HEK293 (cell line): ENCODE data around the gene NELFE.

Experiments
- AEBP2 ChIP-seq: fragments of 450-650 bp; formaldehyde crosslinking; IDR thresholded peaks from 2 replicates; pipeline ENCODE4 v1.5.1; 2016; ENCODE audit warnings: missing biosample characterization, missing genetic modification characterization, borderline replicate concordance
- BCL11A ChIP-seq: fragments of 450-650 bp; formaldehyde crosslinking; IDR thresholded peaks from 2 replicates; pipeline ENCODE4 v1.5.1; 2016; ENCODE audit warnings: low read depth, missing biosample characterization, missing genetic modification characterization
- GLIS1 ChIP-seq: fragments of 450-650 bp; formaldehyde crosslinking; IDR thresholded peaks from 2 replicates; pipeline ENCODE4 v1.5.1; 2016; ENCODE audit warnings: missing biosample characterization, missing genetic modification characterization
- HOXD13 ChIP-seq: sonication (generic); formaldehyde crosslinking; IDR thresholded peaks from 2 replicates; pipeline ENCODE4 v1.8.0; 2022; ENCODE audit warnings: missing genetic modification reagents, borderline replicate concordance
- INSM2 ChIP-seq: fragments of 450-650 bp; formaldehyde crosslinking; IDR thresholded peaks from 2 replicates; pipeline ENCODE4 v1.5.1; 2016; ENCODE audit warnings: missing biosample characterization, missing genetic modification characterization
- TRIM28 ChIP-seq: IDR thresholded peaks from 2 replicates; pipeline ENCODE4 v1.6.1; 2011; ENCODE audit warnings: low read length, control low read depth, borderline replicate concordance
- ZBTB6 ChIP-seq: fragments of 450-650 bp; formaldehyde crosslinking; IDR thresholded peaks from 2 replicates; pipeline ENCODE4 v1.5.1; 2017; ENCODE audit warnings: missing biosample characterization, missing genetic modification characterization
- ZFP69B ChIP-seq: fragments of 450-650 bp; formaldehyde crosslinking; IDR thresholded peaks from 2 replicates; pipeline ENCODE4 v1.5.1; 2016; ENCODE audit warnings: missing biosample characterization, missing genetic modification characterization
- ZNF112 ChIP-seq: fragments of 450-650 bp; formaldehyde crosslinking; IDR thresholded peaks from 2 replicates; pipeline ENCODE4 v1.5.0; 2017; ENCODE audit warnings: missing biosample characterization, missing genetic modification characterization
- ZNF157 ChIP-seq: fragments of 450-650 bp; formaldehyde crosslinking; IDR thresholded peaks from 2 replicates; pipeline ENCODE4 v1.5.1; 2016; ENCODE audit warnings: missing biosample characterization, missing genetic modification characterization
- ZNF24 ChIP-seq: fragments of 450-650 bp; formaldehyde crosslinking; IDR thresholded peaks from 2 replicates; pipeline ENCODE4 v1.5.1; 2016; ENCODE audit warnings: missing biosample characterization, missing genetic modification characterization
- ZNF292 ChIP-seq: fragments of 450-650 bp; formaldehyde crosslinking; IDR thresholded peaks from 2 replicates; pipeline ENCODE4 v1.5.1; 2016; ENCODE audit warnings: low read depth, missing biosample characterization, missing genetic modification characterization, borderline replicate concordance
- ZNF335 ChIP-seq: fragments of 450-650 bp; formaldehyde crosslinking; conservative IDR thresholded peaks from 2 replicates; pipeline ENCODE4 v1.5.1; 2016; ENCODE audit warnings: missing biosample characterization, missing genetic modification characterization
- ZNF350 ChIP-seq: fragments of 450-650 bp; formaldehyde crosslinking; IDR thresholded peaks from 2 replicates; pipeline ENCODE4 v1.5.0; 2017; ENCODE audit warnings: missing biosample characterization, mild to moderate bottlenecking, missing genetic modification characterization
- ZNF366 ChIP-seq: fragments of 450-650 bp; formaldehyde crosslinking; conservative IDR thresholded peaks from 2 replicates; pipeline ENCODE4 v1.5.1; 2016; ENCODE audit warnings: missing biosample characterization, missing genetic modification characterization
- ZNF391 ChIP-seq: fragments of 450-650 bp; formaldehyde crosslinking; IDR thresholded peaks from 2 replicates; pipeline ENCODE4 v1.5.1; 2016; ENCODE audit warnings: low read depth, missing biosample characterization, missing genetic modification characterization, borderline replicate concordance
- ZNF416 ChIP-seq: fragments of 450-650 bp; formaldehyde crosslinking; IDR thresholded peaks from 2 replicates; pipeline ENCODE4 v1.5.1; 2016; ENCODE audit warnings: missing biosample characterization, missing genetic modification characterization
- ZNF426 ChIP-seq: fragments of 450-650 bp; formaldehyde crosslinking; IDR thresholded peaks from 2 replicates; pipeline ENCODE4 v1.5.1; 2017; ENCODE audit warnings: missing biosample characterization, missing genetic modification characterization, mild to moderate bottlenecking, inconsistent platforms, moderate library complexity
- ZNF514 ChIP-seq: fragments of 450-650 bp; formaldehyde crosslinking; IDR thresholded peaks from 2 replicates; pipeline ENCODE4 v1.5.1; 2016; ENCODE audit warnings: missing biosample characterization, missing genetic modification characterization
- ZNF561 ChIP-seq: fragments of 450-650 bp; IDR thresholded peaks from 2 replicates; pipeline ENCODE4 v1.5.1; 2018; ENCODE audit warnings: missing biosample characterization, missing genetic modification characterization, borderline replicate concordance
- ZNF585B ChIP-seq: fragments of 450-650 bp; formaldehyde crosslinking; IDR thresholded peaks from 2 replicates; pipeline ENCODE4 v1.5.1; 2016; ENCODE audit warnings: missing biosample characterization, missing genetic modification characterization
- ZNF623 ChIP-seq: fragments of 450-650 bp; formaldehyde crosslinking; IDR thresholded peaks from 2 replicates; pipeline ENCODE4 v1.5.1; 2016; ENCODE audit warnings: missing biosample characterization, missing genetic modification characterization
- ZNF624 ChIP-seq: fragments of 450-650 bp; formaldehyde crosslinking; IDR thresholded peaks from 2 replicates; pipeline ENCODE4 v1.5.1; 2017; ENCODE audit warnings: missing biosample characterization, missing genetic modification characterization
- ZNF626 ChIP-seq: fragments of 450-650 bp; sonication (Bioruptor Pico); formaldehyde crosslinking; IDR thresholded peaks from 2 replicates; pipeline ENCODE4 v1.5.1; 2018; ENCODE audit warnings: missing biosample characterization, missing genetic modification characterization, inconsistent platforms
- ZNF629 ChIP-seq: fragments of 450-650 bp; formaldehyde crosslinking; IDR thresholded peaks from 2 replicates; pipeline ENCODE4 v1.5.1; 2017; ENCODE audit warnings: missing biosample characterization, missing genetic modification characterization
- ZNF654 ChIP-seq: fragments of 450-650 bp; formaldehyde crosslinking; IDR thresholded peaks from 2 replicates; pipeline ENCODE4 v1.5.1; 2016; ENCODE audit warnings: low read depth, missing biosample characterization, missing genetic modification characterization
- ZNF658 ChIP-seq: fragments of 450-650 bp; formaldehyde crosslinking; IDR thresholded peaks from 2 replicates; pipeline ENCODE4; 2016; ENCODE audit warnings: missing biosample characterization, missing genetic modification characterization
- ZNF707 ChIP-seq: fragments of 450-650 bp; formaldehyde crosslinking; IDR thresholded peaks from 2 replicates; pipeline ENCODE4 v1.5.1; 2016; ENCODE audit warnings: missing biosample characterization, missing genetic modification characterization
- ZNF776 ChIP-seq: fragments of 450-650 bp; formaldehyde crosslinking; IDR thresholded peaks from 2 replicates; pipeline ENCODE4 v1.5.0; 2017; ENCODE audit warnings: missing biosample characterization, missing genetic modification characterization, borderline replicate concordance
- ZNF777 ChIP-seq: fragments of 450-650 bp; formaldehyde crosslinking; IDR thresholded peaks from 2 replicates; pipeline ENCODE4 v1.5.1; 2017; ENCODE audit warnings: missing biosample characterization, missing genetic modification characterization, borderline replicate concordance
- ZNF791 ChIP-seq: fragments of 450-650 bp; formaldehyde crosslinking; IDR thresholded peaks from 2 replicates; pipeline ENCODE4 v1.5.1; 2016; ENCODE audit warnings: missing biosample characterization, missing genetic modification characterization
- ZNF830 ChIP-seq: fragments of 450-650 bp; IDR thresholded peaks from 2 replicates; pipeline ENCODE4 v1.5.0; 2018; ENCODE audit warnings: missing biosample characterization, missing genetic modification characterization, low read depth, mild to moderate bottlenecking, moderate library complexity
- TF ChIP-seq, protein P1 (sequence below): fragments of 450-650 bp; formaldehyde crosslinking; IDR thresholded peaks from 2 replicates; pipeline ENCODE4 v1.5.1; 2016; ENCODE audit warnings: missing biosample characterization, missing genetic modification characterization
- TF ChIP-seq, protein P2 (sequence below): fragments of 450-650 bp; formaldehyde crosslinking; IDR thresholded peaks from 2 replicates; pipeline ENCODE4 v1.5.1; 2016; ENCODE audit warnings: missing biosample characterization, missing genetic modification characterization

Gene NELFE

DNA sequence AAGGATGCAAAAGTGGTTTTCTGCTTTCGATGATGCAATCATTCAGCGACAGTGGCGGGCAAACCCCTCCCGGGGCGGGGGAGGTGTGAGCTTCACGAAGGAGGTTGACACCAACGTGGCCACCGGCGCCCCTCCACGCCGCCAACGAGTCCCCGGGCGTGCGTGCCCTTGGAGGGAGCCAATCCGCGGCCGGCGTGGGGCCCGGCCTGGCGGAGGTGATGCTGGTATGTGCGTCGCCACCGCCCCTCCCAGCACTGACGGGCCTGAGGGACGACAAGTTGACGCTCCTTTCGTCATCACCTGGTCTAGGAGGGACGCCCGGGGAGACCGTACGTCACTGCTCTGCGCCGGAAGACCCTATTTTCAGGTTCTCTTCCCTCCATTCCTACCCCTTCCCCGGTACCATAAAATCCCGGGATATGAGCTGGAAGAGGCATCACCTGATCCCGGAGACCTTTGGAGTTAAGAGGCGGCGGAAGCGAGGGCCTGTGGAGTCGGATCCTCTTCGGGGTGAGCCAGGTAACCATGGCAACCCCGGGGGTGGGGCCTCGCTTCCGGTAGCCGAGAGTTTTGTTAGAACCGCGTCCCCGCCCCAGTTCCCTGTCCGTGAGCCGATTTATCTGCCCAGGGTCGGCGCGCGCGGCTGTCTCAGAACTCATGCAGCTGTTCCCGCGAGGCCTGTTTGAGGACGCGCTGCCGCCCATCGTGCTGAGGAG lies 13.4 kb upstream of the NELFE start, which contains the start of gene DXO (continued):
- peak; percentile 94 for TF ChIP-seq INSM2 (tag by site-specific recombination)
- no peak for TF ChIP-seq ZNF585B
- TF ChIP-seq HOXD13 (CRISPR knock-in tag) = no peak
- TF ChIP-seq, protein P1, sequence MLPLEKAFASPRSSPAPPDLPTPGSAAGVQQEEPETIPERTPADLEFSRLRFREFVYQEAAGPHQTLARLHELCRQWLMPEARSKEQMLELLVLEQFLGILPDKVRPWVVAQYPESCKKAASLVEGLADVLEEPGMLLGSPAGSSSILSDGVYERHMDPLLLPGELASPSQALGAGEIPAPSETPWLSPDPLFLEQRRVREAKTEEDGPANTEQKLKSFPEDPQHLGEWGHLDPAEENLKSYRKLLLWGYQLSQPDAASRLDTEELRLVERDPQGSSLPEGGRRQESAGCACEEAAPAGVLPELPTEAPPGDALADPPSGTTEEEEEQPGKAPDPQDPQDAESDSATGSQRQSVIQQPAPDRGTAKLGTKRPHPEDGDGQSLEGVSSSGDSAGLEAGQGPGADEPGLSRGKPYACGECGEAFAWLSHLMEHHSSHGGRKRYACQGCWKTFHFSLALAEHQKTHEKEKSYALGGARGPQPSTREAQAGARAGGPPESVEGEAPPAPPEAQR (tag by site-specific recombination) = peak; percentile 94
- TF ChIP-seq ZNF654 (tag by site-specific recombination) = no peak
- no peak for TF ChIP-seq AEBP2 (tag by site-specific recombination)
- TF ChIP-seq ZNF292 = no peak
- no peak for TF ChIP-seq ZNF112 (tag by site-specific recombination)
- TF ChIP-seq ZNF335 (tag by site-specific recombination) = peak; percentile 78
- TF ChIP-seq ZNF366 (tag by site-specific recombination) = peak; percentile 99
- no peak for TF ChIP-seq ZNF791 (tag by site-specific recombination)
- no peak for TF ChIP-seq ZNF514 (tag by site-specific recombination)
- TF ChIP-seq ZNF416 (tag by site-specific recombination) = no peak
- TF ChIP-seq ZBTB6 (tag by site-specific recombination) = no peak; the same call in none of the 2 replicates
- no peak for TF ChIP-seq ZNF658
- no peak; the same call in 1 of the 2 replicates for TF ChIP-seq BCL11A (tag by site-specific recombination)
- TF ChIP-seq ZNF624 (tag by site-specific recombination) = no peak
- peak; percentile 75 for TF ChIP-seq ZFP69B
- no peak for TF ChIP-seq ZNF350 (tag by site-specific recombination)
- peak; percentile 100 for TF ChIP-seq ZNF629 (tag by site-specific recombination)
- TF ChIP-seq ZNF777 (tag by site-specific recombination) = peak; percentile 73; the same call in 1 of the 2 replicates
- 0 out of 2 replicates have a peak, but pooled peaks have one; percentile 14 for TF ChIP-seq ZNF623 (tag by site-specific recombination)
- no peak; the same call in 1 of the 2 replicates for TF ChIP-seq ZNF24
- TF ChIP-seq ZNF830 = no peak
- TF ChIP-seq ZNF391 (tag by site-specific recombination) = no peak; the same call in 1 of the 2 replicates
- no peak for TF ChIP-seq ZNF626 (tag by site-specific recombination)
- peak; percentile 82 for TF ChIP-seq GLIS1 (tag by site-specific recombination)
- TF ChIP-seq TRIM28 = peak; percentile 54; the same call in 1 of the 2 replicates
- TF ChIP-seq, protein P2, sequence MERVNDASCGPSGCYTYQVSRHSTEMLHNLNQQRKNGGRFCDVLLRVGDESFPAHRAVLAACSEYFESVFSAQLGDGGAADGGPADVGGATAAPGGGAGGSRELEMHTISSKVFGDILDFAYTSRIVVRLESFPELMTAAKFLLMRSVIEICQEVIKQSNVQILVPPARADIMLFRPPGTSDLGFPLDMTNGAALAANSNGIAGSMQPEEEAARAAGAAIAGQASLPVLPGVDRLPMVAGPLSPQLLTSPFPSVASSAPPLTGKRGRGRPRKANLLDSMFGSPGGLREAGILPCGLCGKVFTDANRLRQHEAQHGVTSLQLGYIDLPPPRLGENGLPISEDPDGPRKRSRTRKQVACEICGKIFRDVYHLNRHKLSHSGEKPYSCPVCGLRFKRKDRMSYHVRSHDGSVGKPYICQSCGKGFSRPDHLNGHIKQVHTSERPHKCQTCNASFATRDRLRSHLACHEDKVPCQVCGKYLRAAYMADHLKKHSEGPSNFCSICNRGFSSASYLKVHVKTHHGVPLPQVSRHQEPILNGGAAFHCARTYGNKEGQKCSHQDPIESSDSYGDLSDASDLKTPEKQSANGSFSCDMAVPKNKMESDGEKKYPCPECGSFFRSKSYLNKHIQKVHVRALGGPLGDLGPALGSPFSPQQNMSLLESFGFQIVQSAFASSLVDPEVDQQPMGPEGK (tag by site-specific recombination) = peak; percentile 100
- TF ChIP-seq ZNF776 (tag by site-specific recombination) = no peak
- peak; percentile 95 for TF ChIP-seq ZNF561
- no peak for TF ChIP-seq ZNF157 (tag by site-specific recombination)
- no peak for TF ChIP-seq ZNF707 (tag by site-specific recombination)
- no peak for TF ChIP-seq ZNF426 (tag by site-specific recombination)
